ACC112 (cell line): ENCODE measurements around the gene AFMID.

ENCODE experiments used
- H2AFZ ChIP-seq: fragments of 200-600 bp; sonication (generic); one replicate; pipeline ENCODE4 v1.6.0; 2017; ENCODE audit warnings: antibody characterized with exemption, low read length; ENCODE audit not compliant: unreplicated experiment
- H3K27ac ChIP-seq: fragments of 200-600 bp; sonication (generic); 2 replicates; pipeline ENCODE4 v1.5.1; 2014; ENCODE audit warnings: low read depth, mild to moderate bottlenecking, antibody characterized with exemption, low read length, moderate library complexity
- H3K27me3 ChIP-seq: fragments of 200-600 bp; sonication (generic); 2 replicates; pipeline ENCODE4 v1.6.1; 2014; ENCODE audit warnings: mild to moderate bottlenecking, antibody characterized with exemption, low read length, moderate library complexity, mixed read lengths; ENCODE audit not compliant: insufficient read depth
- H3K36me3 ChIP-seq: fragments of 200-600 bp; sonication (generic); 2 replicates; pipeline ENCODE4 v1.6.1; 2016; ENCODE audit warnings: mild to moderate bottlenecking, antibody characterized with exemption, low read length, moderate library complexity, mixed read lengths; ENCODE audit not compliant: insufficient read depth
- H3K4me1 ChIP-seq: fragments of 200-600 bp; sonication (generic); one replicate; pipeline ENCODE4 v1.6.1; 2016; ENCODE audit warnings: low read length, mixed read lengths; ENCODE audit not compliant: insufficient read depth, unreplicated experiment, control insufficient read depth
- H3K4me3 ChIP-seq: fragments of 200-600 bp; sonication (generic); 2 replicates; pipeline ENCODE4 v1.5.1; 2014; ENCODE audit warnings: mild to moderate bottlenecking, low read depth, low read length
- H3K79me2 ChIP-seq: fragments of 200-600 bp; sonication (generic); one replicate; pipeline ENCODE4 v1.6.0; 2016; ENCODE audit warnings: low read length; ENCODE audit not compliant: control insufficient read depth, unreplicated experiment, insufficient read depth

Gene AFMID

DNA sequence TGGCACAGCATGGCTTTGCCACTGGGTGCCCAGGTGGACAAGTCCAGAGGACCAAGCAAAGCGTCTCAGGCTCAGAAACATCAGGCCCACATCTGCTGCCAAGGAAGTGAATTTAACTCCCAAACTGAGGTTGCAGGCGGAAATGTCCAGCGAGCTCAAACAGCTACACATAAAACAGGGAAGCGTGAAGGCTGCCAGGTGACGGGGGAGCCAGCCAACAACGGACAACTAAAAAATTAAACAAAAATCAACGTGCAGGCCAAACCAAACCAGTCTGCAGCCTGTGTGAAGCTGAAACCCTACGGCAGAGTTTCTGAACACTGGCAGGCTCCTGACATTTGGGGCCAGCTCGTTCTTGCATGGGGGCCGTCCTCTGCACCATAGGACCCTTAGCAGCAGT, 2.8 kb upstream of the AFMID start:
- H3K27ac ChIP-seq = no peak overlapping the region
- no peaks in the 10 kb centered on the region for H3K27me3 ChIP-seq
- no peak overlapping the region for H3K4me3 ChIP-seq
- peaks cover 16% of the 10 kb centered on the region for H3K4me1 ChIP-seq
- H3K79me2 ChIP-seq = peaks cover 25% of the 10 kb centered on the region
- peaks cover 4% of the 10 kb centered on the region; the same call in 1 of the 2 replicates for H3K36me3 ChIP-seq
- H2AFZ ChIP-seq = no peak overlapping the region

DNA sequence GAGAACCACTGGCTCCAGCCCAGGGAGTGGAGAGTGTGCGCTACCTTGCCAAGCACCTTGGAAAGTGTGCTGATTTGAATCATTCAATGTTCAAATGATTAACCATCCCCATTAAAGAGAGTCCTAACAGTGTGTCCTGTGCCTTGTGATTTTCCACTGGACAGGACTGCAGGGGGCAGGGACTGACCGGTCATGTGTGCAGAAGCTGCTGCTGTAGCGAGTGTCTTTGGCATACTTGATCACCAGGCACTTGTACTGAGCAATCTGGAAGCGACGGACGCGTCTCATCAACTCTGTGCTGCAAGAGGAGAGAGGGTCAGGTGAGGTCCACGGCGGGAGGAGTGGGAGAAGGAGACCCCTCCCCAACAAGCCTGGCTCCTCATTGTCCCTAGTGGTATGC, 2.3 kb upstream of the AFMID start:
- H3K4me1 ChIP-seq = peaks cover 11% of the 10 kb centered on the region
- peak overlapping the region; percentile 92 for H3K4me3 ChIP-seq
- no peak overlapping the region for H3K27ac ChIP-seq
- no peaks in the 10 kb centered on the region for H3K27me3 ChIP-seq
- H3K79me2 ChIP-seq = peaks cover 25% of the 10 kb centered on the region
- no peak overlapping the region for H2AFZ ChIP-seq
- peaks cover 4% of the 10 kb centered on the region; the same call in 1 of the 2 replicates for H3K36me3 ChIP-seq

DNA sequence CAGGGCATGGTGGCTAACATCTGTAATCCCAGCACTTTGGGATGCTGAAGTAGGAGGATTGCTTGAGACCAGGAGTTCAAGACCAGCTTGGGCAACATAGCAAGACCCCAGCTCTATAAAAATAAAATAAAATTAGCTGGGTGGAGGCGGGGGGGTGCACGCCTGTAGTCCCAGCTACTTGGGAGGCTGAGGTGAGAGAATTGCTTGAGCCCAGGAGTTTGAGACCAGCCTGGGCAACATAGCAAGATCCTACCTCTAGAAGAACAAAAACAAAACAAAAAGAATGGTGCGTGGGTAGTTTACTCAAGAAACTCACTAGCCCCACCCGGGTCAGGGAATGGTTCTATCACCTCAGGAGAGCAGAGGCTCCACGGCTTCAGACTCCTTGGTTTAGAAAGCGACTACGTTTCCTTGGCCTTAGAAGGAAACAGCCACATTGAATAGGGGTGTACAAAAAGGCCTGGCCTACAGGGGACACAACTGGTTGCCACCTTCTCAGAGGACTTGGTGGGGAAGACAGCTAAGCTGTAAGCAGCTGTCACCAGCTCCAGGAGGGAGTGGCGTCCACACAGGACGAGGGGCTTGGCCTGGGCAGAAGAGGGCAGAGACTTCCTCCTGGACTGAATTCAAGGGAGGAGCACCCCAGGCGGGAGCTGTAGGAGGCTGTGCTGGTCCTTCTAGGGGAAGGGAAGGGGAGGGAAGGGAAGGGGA, 1.0 kb upstream of the AFMID start:
- no peaks in the 10 kb centered on the region for H3K36me3 ChIP-seq
- peak overlapping the region; percentile 92 for H3K4me3 ChIP-seq
- H3K79me2 ChIP-seq = peaks cover 25% of the 10 kb centered on the region
- no peaks in the 10 kb centered on the region for H3K27me3 ChIP-seq
- no peak overlapping the region for H2AFZ ChIP-seq
- H3K27ac ChIP-seq = no peak overlapping the region
- peaks cover 4% of the 10 kb centered on the region for H3K4me1 ChIP-seq

DNA sequence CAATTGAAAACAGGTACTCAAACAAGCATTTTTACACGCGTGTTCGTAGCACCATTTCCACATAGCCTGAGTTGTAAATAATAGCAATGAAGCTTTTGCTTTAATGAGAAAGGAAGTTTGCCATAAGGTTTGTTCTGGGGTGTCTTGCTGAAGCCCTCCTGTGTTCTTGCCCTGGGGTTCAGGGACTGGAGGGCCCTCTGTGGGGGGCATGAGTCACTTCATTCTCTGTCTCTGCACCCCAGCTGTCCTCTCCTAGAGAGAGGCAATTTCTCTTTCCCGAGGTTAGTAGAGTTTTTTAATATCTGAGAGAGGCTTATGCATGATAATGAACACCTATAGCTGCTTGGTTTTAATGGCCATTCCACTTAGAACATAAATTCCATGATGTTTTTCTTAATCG, 9.6 kb downstream of the AFMID start:
- H3K4me1 ChIP-seq = no peaks in the 10 kb centered on the region

DNA sequence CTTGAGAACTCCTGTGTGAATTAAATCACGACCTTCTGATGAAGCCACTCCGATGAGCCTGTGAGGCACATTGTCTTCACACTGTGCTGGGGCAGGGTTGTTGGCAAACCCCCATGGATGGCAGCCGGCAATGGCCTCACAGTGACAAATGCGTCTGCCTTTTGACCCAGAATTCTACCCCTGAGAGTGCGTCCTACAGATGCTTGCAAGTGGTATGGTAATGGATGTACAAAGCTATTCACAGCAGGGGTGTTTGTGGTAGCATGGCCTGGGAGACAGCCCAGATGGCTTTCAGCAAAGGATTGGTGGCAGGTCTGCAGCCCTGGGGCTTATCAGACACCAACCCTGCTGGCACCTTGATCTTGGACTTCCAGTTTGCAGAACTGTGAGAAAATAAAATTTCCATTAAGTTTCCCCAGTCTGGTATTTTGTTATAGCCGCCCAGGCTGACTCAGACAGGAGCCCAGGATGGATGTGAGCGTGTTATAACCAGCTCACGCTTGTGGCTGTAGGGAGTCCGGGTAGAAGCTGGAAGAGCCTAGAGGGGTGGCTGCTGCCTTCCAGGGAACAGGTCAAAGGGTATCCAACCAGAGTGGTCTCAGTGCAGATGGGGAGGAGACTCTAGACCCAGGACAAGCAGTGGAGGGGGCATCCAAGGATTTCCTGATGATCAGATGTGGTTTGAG, 10.1 kb downstream of the AFMID start:
- Histone ChIP-seq H2AFZ (no peak overlapping the region), H3K27ac (peak overlapping the region; percentile 89; the same call in 1 of the 2 replicates), H3K79me2 (peaks cover 4% of the 10 kb centered on the region), H3K36me3 (peaks cover 12% of the 10 kb centered on the region; the same call in 1 of the 2 replicates), H3K27me3 (no peaks in the 10 kb centered on the region), H3K4me1 (no peaks in the 10 kb centered on the region), H3K4me3 (no peak overlapping the region)

More for the DNA sequence above, 9.6 kb downstream of the AFMID start:
- no peaks in the 10 kb centered on the region for H3K27me3 ChIP-seq
- H2AFZ ChIP-seq = no peak overlapping the region
- no peak overlapping the region for H3K27ac ChIP-seq
- H3K36me3 ChIP-seq = peaks cover 12% of the 10 kb centered on the region; the same call in 1 of the 2 replicates
- peaks cover 4% of the 10 kb centered on the region for H3K79me2 ChIP-seq
- no peak overlapping the region for H3K4me3 ChIP-seq

DNA sequence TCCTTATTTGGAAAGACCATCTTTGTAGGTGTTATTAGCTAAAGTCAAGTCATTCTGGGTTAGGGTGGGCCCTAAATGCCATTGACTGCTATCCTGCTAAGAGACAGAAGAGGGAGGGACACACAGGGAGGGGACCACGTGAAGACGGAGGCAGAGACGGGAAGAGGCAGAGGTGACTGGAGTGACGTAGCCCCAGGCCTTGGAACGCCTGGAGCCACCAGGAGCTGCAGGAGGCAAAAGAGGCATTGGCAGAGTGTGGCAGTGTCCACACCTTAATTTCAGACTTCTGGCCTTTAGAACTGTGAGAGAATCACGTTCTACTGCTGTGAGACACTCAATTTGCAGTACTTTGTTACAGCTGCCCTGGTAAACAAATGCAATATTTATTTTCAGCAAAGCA, 13.3 kb downstream of the AFMID start:
- H3K36me3 ChIP-seq = peaks cover 9% of the 10 kb centered on the region; the same call in 1 of the 2 replicates

DNA sequence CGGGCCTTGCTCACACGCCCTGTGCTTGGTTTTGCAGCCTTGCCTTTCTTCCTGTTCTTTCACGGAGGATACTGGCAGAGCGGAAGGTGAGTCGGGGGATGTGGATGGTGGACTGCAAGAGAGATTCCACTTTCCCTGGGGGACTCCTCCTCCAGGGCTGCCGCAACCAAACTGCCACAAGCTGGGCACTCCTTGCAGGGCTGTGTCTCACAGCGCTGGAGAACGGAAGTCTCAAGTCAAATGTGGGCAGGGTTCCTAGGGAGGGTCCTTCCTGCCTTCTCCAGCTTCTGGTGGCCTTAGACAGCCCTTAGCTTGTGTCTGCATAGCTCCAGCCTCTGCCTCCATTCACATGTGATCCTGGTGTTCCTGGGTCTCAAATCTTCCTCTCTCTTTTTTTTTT, 15.5 kb downstream of the AFMID start:
- Histone ChIP-seq H3K36me3 (peaks cover 4% of the 10 kb centered on the region; the same call in 1 of the 2 replicates), H3K4me3 (no peak overlapping the region), H3K27ac (no peak overlapping the region)

More for the DNA sequence above, 13.3 kb downstream of the AFMID start:
- Histone ChIP-seq H3K27ac (no peak overlapping the region), H2AFZ (no peak overlapping the region), H3K79me2 (peaks cover 4% of the 10 kb centered on the region), H3K27me3 (no peaks in the 10 kb centered on the region), H3K4me1 (no peaks in the 10 kb centered on the region), H3K4me3 (no peak overlapping the region)

DNA sequence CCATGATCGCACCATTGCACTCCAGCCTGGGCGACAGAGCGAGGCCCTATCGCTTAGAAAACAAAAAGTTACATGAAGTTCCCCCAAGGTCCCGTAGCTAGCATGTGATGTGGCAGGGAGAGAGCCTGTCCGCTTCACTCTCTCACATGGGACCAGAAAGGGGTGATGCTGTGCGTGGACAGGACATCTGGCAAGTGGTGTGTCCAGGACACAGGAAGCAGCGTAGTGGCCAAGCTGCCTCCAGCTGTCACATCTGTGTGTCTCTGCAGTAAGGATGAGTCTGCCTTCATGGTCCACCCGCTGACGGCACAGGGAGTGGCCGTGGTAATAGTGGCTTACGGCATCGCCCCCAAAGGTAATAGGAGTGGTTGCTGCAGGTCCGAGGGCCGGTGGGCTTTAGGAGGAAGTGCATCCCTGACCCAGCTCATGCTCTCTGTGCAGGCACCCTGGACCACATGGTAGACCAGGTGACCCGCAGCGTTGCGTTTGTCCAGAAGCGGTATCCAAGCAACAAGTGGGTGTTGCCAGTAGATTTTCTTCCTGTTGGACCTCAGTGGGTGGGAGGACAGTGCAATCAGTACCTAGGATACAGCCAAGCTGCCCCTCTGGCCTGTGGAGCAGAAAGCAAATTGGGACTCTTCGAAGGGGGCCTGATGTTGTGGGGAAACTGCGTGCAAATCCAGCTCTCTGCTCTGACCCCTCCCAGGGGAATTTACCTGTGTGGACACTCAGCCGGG, 17.4 kb downstream of the AFMID start:
- peaks cover 4% of the 10 kb centered on the region; the same call in 1 of the 2 replicates for H3K36me3 ChIP-seq

More for the DNA sequence above, 15.5 kb downstream of the AFMID start:
- peaks cover 4% of the 10 kb centered on the region for H3K79me2 ChIP-seq
- no peaks in the 10 kb centered on the region for H3K27me3 ChIP-seq
- no peaks in the 10 kb centered on the region for H3K4me1 ChIP-seq
- H2AFZ ChIP-seq = no peak overlapping the region

DNA sequence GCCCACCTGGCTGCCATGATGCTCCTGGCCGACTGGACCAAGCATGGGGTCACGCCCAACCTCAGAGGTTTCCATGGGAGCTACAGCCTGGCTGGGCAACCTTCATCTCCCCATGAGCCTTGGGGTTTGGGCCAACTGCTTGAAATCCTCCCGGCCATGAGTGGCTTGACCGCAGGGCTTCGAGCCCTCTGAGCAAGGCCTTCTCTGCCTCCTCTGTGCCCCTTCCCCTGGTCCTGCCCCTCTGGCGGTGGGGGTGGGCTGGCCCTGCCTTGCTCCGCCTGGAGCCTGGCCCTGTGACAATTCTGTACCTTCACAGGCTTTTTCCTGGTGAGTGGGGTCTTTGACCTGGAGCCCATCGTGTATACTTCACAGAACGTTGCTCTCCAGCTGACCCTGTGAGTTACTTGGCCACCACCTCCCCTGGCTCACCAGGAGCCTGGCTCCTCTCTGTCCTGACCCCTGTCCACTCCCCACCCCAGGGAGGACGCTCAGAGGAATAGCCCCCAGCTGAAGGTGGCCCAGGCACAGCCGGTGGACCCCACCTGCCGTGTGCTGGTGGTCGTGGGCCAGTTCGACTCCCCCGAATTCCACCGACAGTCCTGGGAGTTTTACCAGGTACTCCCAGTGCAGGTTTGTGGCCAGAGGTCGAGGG, 18.1 kb downstream of the AFMID start:
- Histone ChIP-seq H3K36me3 (no peaks in the 10 kb centered on the region), H3K27me3 (no peaks in the 10 kb centered on the region), H3K4me1 (no peaks in the 10 kb centered on the region), H2AFZ (no peak overlapping the region), H3K27ac (no peak overlapping the region), H3K79me2 (peaks cover 4% of the 10 kb centered on the region), H3K4me3 (no peak overlapping the region)

More for the DNA sequence above, 17.4 kb downstream of the AFMID start:
- Histone ChIP-seq H3K27me3 (no peaks in the 10 kb centered on the region), H3K27ac (no peak overlapping the region), H3K4me1 (no peaks in the 10 kb centered on the region), H3K4me3 (no peak overlapping the region), H3K79me2 (peaks cover 4% of the 10 kb centered on the region), H2AFZ (no peak overlapping the region)

DNA sequence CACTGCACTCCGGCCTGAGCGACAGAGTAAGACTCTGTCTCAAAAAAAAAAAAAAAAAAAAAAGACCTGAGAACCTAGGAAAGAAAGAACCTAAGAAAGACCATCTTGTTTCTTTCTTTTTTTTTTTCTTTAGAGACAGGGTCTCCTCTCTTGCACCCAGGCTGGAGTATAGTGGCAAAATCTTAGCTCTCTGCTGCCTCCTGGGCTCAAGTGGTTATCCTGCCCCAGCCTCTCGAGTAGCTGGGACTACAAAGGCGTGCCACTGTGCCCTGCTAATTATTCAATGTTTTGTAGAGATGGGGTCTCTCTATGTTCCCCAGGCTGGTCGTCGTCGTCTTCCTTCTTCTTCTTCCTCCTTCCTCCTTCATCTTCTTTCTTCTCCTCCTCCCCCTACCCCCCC, 19.1 kb downstream of the AFMID start:
- Histone ChIP-seq H2AFZ (no peak overlapping the region), H3K27ac (no peak overlapping the region)

More for the DNA sequence above, 19.1 kb downstream of the AFMID start:
- Histone ChIP-seq H3K4me3 (no peak overlapping the region), H3K79me2 (no peaks in the 10 kb centered on the region), H3K27me3 (no peaks in the 10 kb centered on the region), H3K36me3 (no peaks in the 10 kb centered on the region), H3K4me1 (no peaks in the 10 kb centered on the region)
